Stimulated activated CD4-positive, alpha-beta T cell treated with anti-CD3 and anti-CD28 coated beads, Interleukin-15, amount 100 ng/mL, for 48 hours (primary cell): Measurements from ENCODE around the gene LRMDA.

Experiments
- DNase-seq, 2 donors: peaks; one replicate each; pipeline ENCODE4 v3.0.0-alpha.2; 2020; ENCODE audit warnings: low read depth in 2 of 2

LRMDA gene

DNA sequence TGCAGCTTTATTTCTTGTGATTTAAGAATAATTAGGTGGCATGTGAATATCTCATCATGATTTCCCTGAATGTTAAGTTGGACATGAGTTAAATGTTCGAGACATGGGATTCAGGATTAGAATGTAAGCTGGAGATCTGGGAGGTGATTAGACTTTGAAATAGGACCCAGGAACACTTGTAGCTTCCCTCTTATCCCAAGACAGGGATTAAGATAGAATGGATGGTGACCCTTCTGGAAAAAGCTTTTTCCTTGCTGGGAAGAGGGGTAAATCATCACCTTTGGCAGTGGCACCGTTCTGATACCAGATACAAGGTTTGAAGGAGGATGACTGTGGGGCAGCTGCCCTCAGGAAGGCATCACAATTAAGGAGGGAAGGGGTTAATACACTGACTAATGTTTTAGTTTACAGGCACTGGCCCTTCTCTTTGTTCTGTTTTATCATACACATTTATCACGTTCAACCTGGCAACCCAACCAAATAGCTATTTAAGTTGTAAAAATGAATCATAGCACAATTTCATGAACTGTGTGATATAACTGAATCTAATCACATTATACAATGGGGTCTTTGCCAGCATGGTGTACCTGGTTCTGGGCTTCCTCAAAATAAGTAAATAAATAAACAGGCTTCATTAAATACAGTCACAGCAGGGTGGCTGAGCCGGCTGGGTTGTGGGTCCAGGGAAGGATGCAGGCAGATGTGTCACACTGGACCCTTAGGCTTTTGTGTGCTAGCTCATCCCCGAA, 212.7 kb downstream of the LRMDA start:
- no peak for DNase-seq

- no peak for DNase-seq
Measured at GRCh38 chr10:75645704-75646103, 214.3 kb downstream of the LRMDA start.

GRCh38 chr10:75646218-75646915, 214.9 kb downstream of the LRMDA start:
- no peak for DNase-seq

GRCh38 chr10:75646916-75647315, 215.5 kb downstream of the LRMDA start:
- no peak for DNase-seq

GRCh38 chr10:75647675-75648074, 216.3 kb downstream of the LRMDA start:
- DNase-seq: no peak

DNA sequence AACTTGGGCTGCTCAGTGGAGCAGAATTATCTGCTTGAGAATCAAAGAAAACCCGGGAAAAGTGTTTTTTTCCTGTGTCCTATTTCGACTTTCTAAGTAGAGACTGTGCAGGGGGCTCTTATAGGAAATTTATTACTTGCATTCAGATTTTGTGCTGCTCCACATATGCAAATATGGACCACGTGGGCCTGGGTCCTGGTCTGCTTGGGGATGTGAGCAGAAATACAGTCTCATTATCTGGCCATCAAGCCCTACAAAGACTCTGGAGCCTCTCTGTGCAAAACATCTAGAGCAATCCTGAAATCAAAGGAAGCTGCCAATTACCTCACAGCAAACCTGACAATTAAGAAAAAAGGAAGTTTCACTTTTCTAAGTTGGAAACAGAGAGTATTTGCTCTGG, 216.9 kb downstream of the LRMDA start:
- no peak for DNase-seq

DNA sequence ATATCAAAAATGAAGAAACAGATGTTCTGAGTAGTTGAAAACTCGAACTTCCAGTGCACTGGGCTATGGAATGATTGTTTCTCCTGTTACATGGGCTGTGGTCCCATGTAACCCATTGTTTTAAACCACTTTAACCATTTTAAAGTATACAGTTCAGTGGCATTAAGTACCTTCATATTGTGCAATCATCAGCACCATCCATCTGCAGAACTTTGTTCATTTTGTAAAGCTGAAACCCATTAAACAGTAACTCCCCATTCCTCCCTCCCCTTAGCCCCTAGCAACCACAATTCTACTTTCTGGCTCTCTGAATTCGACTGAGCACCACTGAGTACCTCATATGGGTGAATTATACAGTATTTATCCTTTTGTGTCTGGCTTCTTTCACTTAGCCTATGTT, 217.4 kb downstream of the LRMDA start:
- DNase-seq: no peak

- no peak for DNase-seq
Measured at GRCh38 chr10:75649466-75649865, 218.0 kb downstream of the LRMDA start.

- no peak for DNase-seq
Measured at GRCh38 chr10:75650648-75651047, 219.2 kb downstream of the LRMDA start.

DNA sequence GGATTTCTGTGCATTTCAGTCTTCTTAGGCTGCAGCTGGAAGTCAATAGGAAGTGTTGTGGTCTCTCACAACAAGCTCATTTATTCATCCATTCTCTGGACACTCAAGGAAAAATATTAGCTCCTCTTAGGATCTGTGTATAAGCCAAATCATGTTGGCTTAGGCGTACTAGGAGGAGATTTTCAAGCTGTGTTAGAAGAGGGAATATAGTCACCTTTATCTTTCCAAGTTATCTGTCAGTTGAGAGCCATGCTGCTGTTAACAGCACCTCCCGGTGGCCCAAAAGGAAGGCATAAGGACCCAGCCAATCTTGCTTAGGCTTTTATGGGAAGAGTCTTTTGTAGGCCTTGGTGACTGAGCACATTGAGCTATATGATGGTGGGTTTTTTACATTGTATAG, 220.0 kb downstream of the LRMDA start:
- DNase-seq: no peak

DNA sequence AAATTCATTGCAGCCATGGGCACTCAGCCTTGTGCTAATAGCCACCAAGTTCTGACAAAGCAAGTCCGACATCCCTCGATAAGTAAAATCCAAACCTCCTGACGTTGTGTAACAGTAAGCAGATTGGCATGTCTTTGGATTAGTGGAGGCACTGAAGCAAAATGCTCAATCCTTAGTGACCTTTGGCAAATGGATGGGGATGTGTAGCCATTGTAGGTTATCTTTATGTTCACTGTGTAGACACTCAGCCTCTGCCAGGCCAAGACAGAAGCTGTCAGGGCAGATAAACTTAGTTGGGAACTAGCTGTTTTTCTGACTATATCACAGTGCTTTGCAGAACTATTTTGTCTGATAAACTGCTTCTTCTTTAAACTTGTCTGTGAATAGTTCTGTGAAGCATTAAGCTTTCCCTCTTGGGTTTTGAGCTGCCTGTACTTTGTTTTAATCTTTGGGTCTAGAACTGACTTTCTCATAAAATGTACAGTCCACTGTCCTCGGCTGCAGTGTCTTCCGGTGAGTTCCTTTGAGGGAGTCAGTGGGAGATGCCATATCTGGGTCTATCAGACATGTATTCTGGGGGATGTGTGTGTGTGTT, 220.8 kb downstream of the LRMDA start:
- DNase-seq: no peak

- no peak for DNase-seq
Measured at GRCh38 chr10:75653761-75654160, 222.3 kb downstream of the LRMDA start.

DNA sequence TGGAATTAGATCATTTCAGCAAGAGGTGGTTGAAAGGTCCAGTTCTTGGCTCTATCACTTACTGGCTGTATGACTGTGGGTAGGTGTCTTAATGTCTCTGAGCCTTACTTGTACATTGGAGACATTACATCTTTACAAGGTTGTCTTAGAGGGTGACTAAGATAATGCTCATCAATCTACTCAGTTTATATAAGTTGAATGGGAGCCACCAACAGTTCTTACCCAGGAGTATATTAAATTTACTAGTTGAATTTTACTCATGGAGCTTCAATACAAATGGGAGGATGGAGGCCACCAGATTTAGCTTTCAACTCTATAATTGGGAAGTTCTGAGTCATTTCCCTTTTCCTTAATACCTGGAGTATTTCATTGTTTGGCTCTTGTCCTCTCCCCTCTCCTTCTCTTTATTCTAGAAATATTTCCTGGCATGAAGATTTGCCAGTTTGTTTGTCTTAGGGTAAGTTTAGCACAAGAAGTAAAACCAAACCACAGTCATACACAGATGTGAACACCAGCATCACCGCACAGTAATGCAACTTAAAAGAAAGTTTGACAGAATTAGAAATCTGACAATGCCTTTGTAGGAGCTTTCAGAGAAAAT, 222.8 kb downstream of the LRMDA start:
- DNase-seq: no peak

DNA sequence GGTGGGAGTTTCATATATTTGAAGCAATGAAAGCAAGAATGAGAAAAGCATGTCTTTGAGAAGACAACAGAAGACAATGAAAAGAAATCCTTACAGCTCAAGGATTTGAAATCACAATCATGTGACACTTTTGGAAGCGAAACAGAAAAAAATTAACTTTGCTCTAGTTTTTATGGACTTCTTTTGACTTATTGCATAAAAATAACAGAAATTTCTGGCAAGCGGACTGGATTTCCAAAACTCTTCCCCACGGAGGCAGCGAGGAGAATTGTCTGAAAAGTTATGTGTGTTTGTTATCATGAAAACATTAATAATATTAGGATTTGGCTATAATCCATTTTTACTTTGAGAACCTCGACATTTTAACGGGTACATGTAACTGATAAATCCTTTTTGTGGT, 223.3 kb downstream of the LRMDA start:
- DNase-seq: no peak

- DNase-seq: no peak
Measured at GRCh38 chr10:75655791-75656451, 224.5 kb downstream of the LRMDA start.

- no peak for DNase-seq
Measured at GRCh38 chr10:75657351-75657750, 225.9 kb downstream of the LRMDA start.

DNA sequence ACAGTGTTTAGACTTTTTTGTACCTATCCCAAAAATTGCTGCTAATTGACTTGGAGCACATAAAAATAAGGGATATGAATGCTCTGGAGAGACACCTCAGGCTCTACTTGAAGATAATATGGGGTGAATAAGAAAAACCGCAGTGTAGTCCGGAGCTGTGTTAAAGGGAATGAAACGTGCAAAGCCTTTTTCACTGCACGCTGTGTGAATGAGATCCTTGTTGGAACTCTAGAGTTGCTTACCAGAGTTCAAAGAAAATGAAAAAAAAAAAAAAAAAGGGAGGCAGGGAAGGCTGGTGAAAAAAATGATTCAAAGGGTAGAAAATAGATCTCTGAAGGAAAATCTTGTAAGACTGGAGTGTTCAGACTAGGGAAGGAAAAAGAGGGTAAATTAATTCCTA, 226.6 kb downstream of the LRMDA start:
- no peak for DNase-seq

GRCh38 chr10:75658496-75658895, 227.1 kb downstream of the LRMDA start:
- no peak for DNase-seq

GRCh38 chr10:75658915-75659314, 227.5 kb downstream of the LRMDA start:
- no peak for DNase-seq

DNA sequence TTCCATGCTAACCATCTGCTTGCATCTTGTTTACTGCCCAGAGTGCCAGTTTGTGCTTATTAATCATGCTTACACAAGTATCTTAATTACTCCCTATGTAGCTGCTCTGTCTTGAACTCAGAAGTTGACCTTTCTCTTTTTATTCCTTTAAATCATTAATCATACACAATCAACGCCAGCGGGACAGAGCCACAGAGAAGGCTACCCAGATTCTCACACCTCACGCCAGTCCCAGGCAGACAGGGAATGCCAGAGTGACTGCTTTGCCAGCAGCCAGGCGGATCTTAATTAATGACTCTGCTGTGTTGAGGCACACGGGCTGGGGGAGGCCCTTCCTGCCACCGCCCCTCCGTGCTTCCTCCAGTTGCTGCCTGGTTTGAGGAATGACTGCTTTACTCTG, 229.4 kb downstream of the LRMDA start:
- no peak for DNase-seq

DNA sequence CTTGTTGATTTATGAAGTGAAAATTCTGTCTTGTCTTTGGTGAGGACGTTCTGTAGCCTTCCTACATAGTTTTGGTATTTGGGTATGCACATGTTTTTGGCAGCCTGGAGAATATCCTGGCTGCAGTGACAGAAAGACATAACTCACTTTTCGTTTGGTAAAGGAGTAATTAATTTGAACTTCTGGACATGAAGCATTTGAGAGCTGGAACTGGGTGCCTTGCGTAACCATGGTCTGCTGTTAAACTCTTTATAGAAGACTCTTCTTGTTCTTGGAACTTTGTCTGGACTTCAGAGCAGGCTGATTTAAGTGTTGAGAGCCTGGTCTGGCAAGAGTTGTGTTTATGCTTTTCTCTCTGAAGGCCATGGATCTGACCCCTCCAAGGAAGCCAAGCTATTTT, 231.3 kb downstream of the LRMDA start:
- DNase-seq: no peak
